Measurements from ENCODE around the gene SLC35F6.

Gene SLC35F6

GRCh38 chr2:26770986-26771586, 7.0 kb downstream of the SLC35F6 start:
- peak; percentile 76 for TF ChIP-seq CTCF (IDR thresholded peaks at IDR 0.05)
- TF ChIP-seq ZFX (IDR thresholded peaks at IDR 0.05; ENCODE audit: borderline replicate concordance) = no peak
- H3K27ac ChIP-seq = peak overlapping the region; percentile 69

GRCh38 chr2:26772064-26773001, 8.2 kb downstream of the SLC35F6 start:
- peak overlapping the region; percentile 69 for H3K27ac ChIP-seq

GRCh38 chr2:26776195-26776800, 12.2 kb downstream of the SLC35F6 start:
- TF ChIP-seq ZFX (IDR thresholded peaks at IDR 0.05; ENCODE audit: borderline replicate concordance) = no peak
- no peak for TF ChIP-seq CTCF (IDR thresholded peaks at IDR 0.05)
- H3K27ac ChIP-seq = no peak overlapping the region

More at GRCh38 chr2:26772064-26773001, 8.2 kb downstream of the SLC35F6 start:
- TF ChIP-seq CTCF (IDR thresholded peaks at IDR 0.05) = no peak
- no peak for TF ChIP-seq ZFX (IDR thresholded peaks at IDR 0.05; ENCODE audit: borderline replicate concordance)

- H3K27ac ChIP-seq = no peak overlapping the region
- no peak for TF ChIP-seq CTCF (IDR thresholded peaks at IDR 0.05)
- TF ChIP-seq ZFX (IDR thresholded peaks at IDR 0.05; ENCODE audit: borderline replicate concordance) = no peak
Measured at GRCh38 chr2:26778098-26778497, 14.0 kb downstream of the SLC35F6 start.

GRCh38 chr2:26778507-26778906, 14.4 kb downstream of the SLC35F6 start:
- TF ChIP-seq ZFX (IDR thresholded peaks at IDR 0.05; ENCODE audit: borderline replicate concordance) (no peak), CTCF (IDR thresholded peaks at IDR 0.05) (no peak)
- H3K27ac ChIP-seq = no peak overlapping the region

- TF ChIP-seq CTCF (IDR thresholded peaks at IDR 0.05) (no peak), ZFX (IDR thresholded peaks at IDR 0.05; ENCODE audit: borderline replicate concordance) (no peak)
- no peak overlapping the region for H3K27ac ChIP-seq
Measured at GRCh38 chr2:26780203-26780760, 16.2 kb downstream of the SLC35F6 start.

Measured in 22Rv1 (cell line).